ENCODE measurements around the gene ENPP3.

GRCh38 chr6:131682442-131682841 is 45.3 kb downstream of the ENPP3 start:
- TF ChIP-seq POLR2A (IDR thresholded peaks at IDR 0.05; ENCODE audit: low read depth, low read length) (no peak), POLR2AphosphoS5 (IDR thresholded peaks at IDR 0.05; ENCODE audit: low read depth, low read length) (no peak)
